Measurements from ENCODE around the gene TBC1D13. TPM values are rescaled to one million over a fixed set of nuclear protein-coding genes. Genes with fewer than 3 reads are reported as not detected.
"Not testable (repeated sequence)": the region's sequence is repeated elsewhere in the genome, so short reads cannot be mapped to it uniquely, and the experiment has no call there.

TBC1D13 gene
- polyA plus RNA-seq, 1 experiment: 25.7 TPM

GRCh38 chr9:128836509-128837145, 49.6 kb downstream of the TBC1D13 start:
- DNase-seq (ENCODE audit: low read depth, low spot score): no peak
- H3K27me3 ChIP-seq (ENCODE audit: control insufficient read depth, insufficient read depth, low read length): no peaks in the 10 kb centered on the region
- no peaks in the 10 kb centered on the region; the same call in 1 of the 2 replicates for H3K9me3 ChIP-seq (ENCODE audit: control insufficient read depth, insufficient read depth, low read length)
- ChIA-PET CTCF (no interaction called here), POLR2A (interaction anchor here (0.7 kb wide), 1 partner anchor 22 kb away, joined by 4 read pairs; no protein-coding TSS in a partner anchor)
- no peak for TF ChIP-seq CTCF (IDR thresholded peaks at IDR 0.05; ENCODE audit: low read depth, low read length)
- H3K27ac ChIP-seq (ENCODE audit: low read depth, low read length): no peak overlapping the region
- no peak overlapping the region for H3K4me3 ChIP-seq (ENCODE audit: low read depth, low read length)

- no peaks in the 10 kb centered on the region; the same call in 1 of the 2 replicates for H3K9me3 ChIP-seq (ENCODE audit: control insufficient read depth, insufficient read depth, low read length)
- CTCF ChIA-PET: interaction anchor here (0.7 to 1.8 kb wide), 2 partner anchors 20 to 25 kb away, joined by 3 to 7 read pairs; partner anchors contain the start of gene ENDOG
- POLR2A ChIA-PET: no interaction called here
- H3K27me3 ChIP-seq (ENCODE audit: control insufficient read depth, insufficient read depth, low read length): no peaks in the 10 kb centered on the region
- DNase-seq (ENCODE audit: low read depth, low spot score): no peak
- no peak for TF ChIP-seq CTCF (IDR thresholded peaks at IDR 0.05; ENCODE audit: low read depth, low read length)
- H3K27ac ChIP-seq (ENCODE audit: low read depth, low read length): no peak overlapping the region
- H3K4me3 ChIP-seq (ENCODE audit: low read depth, low read length): no peak overlapping the region
Observed at GRCh38 chr9:128838338-128838737, 51.3 kb downstream of the TBC1D13 start.

- DNase-seq (ENCODE audit: low read depth, low spot score): no peak
- POLR2A ChIA-PET: no interaction called here
- CTCF ChIA-PET: no interaction called here
Observed at GRCh38 chr9:128840524-128840923, 53.5 kb downstream of the TBC1D13 start.

GRCh38 chr9:128841694-128842492, 54.8 kb downstream of the TBC1D13 start:
- DNase-seq (ENCODE audit: low read depth, low spot score): no peak
- Histone ChIP-seq H3K27me3 (ENCODE audit: control insufficient read depth, insufficient read depth, low read length) (no peaks in the 10 kb centered on the region), H3K4me3 (ENCODE audit: low read depth, low read length) (no peak overlapping the region), H3K9me3 (ENCODE audit: control insufficient read depth, insufficient read depth, low read length) (no peaks in the 10 kb centered on the region), H3K27ac (ENCODE audit: low read depth, low read length) (no peak overlapping the region)
- no peak for TF ChIP-seq CTCF (IDR thresholded peaks at IDR 0.05; ENCODE audit: low read depth, low read length)
- ChIA-PET POLR2A (no interaction called here), CTCF (no interaction called here)

More at GRCh38 chr9:128840524-128840923, 53.5 kb downstream of the TBC1D13 start:
- no peak overlapping the region for H3K4me3 ChIP-seq (ENCODE audit: low read depth, low read length)
- no peaks in the 10 kb centered on the region for H3K9me3 ChIP-seq (ENCODE audit: control insufficient read depth, insufficient read depth, low read length)
- TF ChIP-seq CTCF (IDR thresholded peaks at IDR 0.05; ENCODE audit: low read depth, low read length): no peak
- no peaks in the 10 kb centered on the region for H3K27me3 ChIP-seq (ENCODE audit: control insufficient read depth, insufficient read depth, low read length)
- H3K27ac ChIP-seq (ENCODE audit: low read depth, low read length): no peak overlapping the region

DNA sequence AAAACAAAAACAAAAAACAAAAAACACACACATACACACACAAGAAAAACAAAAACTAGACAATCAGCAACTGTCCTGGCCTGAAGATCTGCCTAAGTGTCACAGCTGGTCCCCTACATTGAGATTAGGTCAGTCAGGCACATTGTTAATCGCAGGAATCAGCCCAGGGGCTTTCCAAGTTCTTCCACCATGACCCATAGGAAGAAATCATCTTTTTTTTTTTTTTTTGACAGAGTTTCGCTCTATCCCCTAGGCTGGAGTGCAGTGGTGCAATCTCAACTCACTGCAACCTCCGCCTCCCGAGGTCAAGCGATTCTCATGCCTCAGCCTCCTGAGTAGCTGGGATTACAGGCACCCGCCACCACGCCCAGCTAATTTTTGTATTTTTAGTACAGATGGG, 56.1 kb downstream of the TBC1D13 start:
- H3K27ac ChIP-seq (ENCODE audit: low read depth, low read length); H3K4me3 ChIP-seq (ENCODE audit: low read depth, low read length); H3K27me3 ChIP-seq (ENCODE audit: control insufficient read depth, insufficient read depth, low read length); POLR2A ChIA-PET; CTCF ChIA-PET; DNase-seq (ENCODE audit: low read depth, low spot score); H3K9me3 ChIP-seq (ENCODE audit: control insufficient read depth, insufficient read depth, low read length): not testable (repeated sequence)

Measured in AG04450 (cell line).